GM19397 (cell line): ENCODE data around the gene RFC2.
"Not testable (repeated sequence)": the region's sequence is repeated elsewhere in the genome, so short reads cannot be mapped to it uniquely, and the experiment has no call there.

Source experiments
- ATAC-seq: cut with Tn5 transposase; IDR thresholded peaks from one replicate; pipeline ENCODE4 v1.9.1; 2021; ENCODE audit warnings: mild to moderate bottlenecking, moderate library complexity; ENCODE audit not compliant: unreplicated experiment

The RFC2 gene

GRCh38 chr7:74220229-74220628 lies 34.0 kb downstream of the RFC2 start:
- no peak for ATAC-seq

GRCh38 chr7:74219416-74219815 lies 34.8 kb downstream of the RFC2 start:
- no peak for ATAC-seq

GRCh38 chr7:74218343-74218698 lies 35.9 kb downstream of the RFC2 start:
- no peak for ATAC-seq

GRCh38 chr7:74217455-74218342 lies 36.5 kb downstream of the RFC2 start:
- peak; percentile 54 for ATAC-seq

- no peak for ATAC-seq
Observed at GRCh38 chr7:74216361-74216761, 37.8 kb downstream of the RFC2 start.

DNA sequence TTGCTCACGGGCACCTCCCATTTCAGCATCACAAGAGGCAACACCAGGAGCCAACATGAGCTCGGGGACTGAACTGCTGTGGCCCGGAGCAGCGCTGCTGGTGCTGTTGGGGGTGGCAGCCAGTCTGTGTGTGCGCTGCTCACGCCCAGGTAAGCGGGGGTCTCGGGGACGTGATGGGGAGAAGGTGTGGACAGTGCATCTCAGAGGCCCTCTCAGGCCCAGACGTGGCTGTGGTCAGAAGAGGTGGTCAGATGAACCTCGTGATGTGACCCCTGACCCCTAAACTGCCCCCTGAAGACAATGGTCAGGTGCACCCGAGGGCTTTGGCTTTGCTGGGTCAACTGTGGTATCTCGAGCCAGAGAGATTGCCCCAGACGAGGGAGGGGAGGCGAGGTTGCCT lies 38.3 kb downstream of the RFC2 start:
- no peak for ATAC-seq

DNA sequence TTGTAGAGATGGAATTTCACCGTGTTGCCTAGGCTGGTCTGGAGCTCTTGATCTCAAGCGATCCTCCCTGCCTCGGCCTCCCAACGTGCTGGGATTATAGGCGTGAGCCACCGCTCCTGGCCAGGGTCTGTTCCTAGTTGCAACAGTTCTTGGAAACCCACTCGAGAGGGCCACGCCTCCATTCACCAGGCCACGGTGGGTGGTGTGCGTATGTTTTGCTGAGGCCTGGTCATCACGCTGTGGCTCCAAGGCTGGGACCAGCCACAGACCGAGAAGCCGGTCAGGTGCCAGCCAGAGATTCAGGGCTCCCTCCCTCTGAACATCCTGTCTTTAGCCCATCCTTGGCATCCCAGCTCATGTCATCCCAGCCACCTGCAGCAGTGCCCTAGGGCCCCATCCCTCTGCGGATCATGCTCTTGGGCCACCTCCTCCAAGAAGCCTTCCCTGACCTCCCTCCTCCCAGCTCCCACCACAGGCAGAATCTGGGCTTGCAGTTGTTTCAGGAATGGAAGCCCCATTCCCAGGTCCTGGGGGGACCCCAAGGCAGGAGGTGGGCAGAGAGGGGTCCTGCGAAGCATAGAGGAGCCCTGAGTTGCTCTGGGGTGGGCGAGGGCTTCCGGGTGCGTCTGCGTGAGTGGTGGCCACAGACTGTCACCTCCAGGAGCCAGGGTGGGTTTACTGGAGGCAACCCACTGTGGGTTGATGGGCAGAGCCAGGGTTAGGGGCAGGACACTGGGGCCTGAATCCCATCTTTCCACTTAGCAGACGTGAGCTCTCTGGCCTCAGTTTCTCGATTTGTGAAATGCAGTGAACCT lies 39.2 kb downstream of the RFC2 start:
- no peak for ATAC-seq

GRCh38 chr7:74212661-74213060 lies 41.5 kb downstream of the RFC2 start:
- no peak for ATAC-seq

GRCh38 chr7:74208241-74208640 lies 46.0 kb downstream of the RFC2 start:
- not testable (repeated sequence) for ATAC-seq

GRCh38 chr7:74207586-74207985 lies 46.6 kb downstream of the RFC2 start:
- no peak for ATAC-seq

DNA sequence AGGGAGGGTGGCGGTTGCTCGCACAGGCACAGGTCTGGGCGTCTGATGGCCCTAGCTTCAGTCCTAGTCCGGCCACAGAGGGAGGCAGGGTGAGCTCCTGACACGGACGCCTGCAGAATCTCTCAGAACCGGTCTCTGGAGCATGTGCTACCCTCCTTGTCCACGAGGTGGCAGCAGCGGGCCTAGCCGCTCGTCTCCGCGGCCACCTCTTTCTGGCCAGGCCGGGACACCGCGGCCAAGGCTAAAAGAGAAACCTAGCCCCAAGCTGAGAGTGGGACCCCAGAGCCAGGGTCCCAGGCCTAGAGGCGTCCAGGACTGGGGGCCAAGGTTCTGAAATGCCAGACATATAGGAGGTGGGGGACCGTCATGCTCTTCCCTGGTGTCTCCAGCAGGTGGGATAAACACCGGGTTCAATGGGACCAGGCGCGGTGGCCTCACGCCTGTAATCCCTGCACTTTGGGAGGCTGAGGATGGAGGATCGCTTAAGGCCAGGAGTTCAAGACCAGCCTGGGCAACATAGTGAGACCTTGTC lies 47.5 kb downstream of the RFC2 start:
- no peak for ATAC-seq

- ATAC-seq = not testable (repeated sequence)
Observed at GRCh38 chr7:74206052-74206451, 48.1 kb downstream of the RFC2 start.

GRCh38 chr7:74203956-74204618 lies 50.1 kb downstream of the RFC2 start:
- no peak for ATAC-seq

DNA sequence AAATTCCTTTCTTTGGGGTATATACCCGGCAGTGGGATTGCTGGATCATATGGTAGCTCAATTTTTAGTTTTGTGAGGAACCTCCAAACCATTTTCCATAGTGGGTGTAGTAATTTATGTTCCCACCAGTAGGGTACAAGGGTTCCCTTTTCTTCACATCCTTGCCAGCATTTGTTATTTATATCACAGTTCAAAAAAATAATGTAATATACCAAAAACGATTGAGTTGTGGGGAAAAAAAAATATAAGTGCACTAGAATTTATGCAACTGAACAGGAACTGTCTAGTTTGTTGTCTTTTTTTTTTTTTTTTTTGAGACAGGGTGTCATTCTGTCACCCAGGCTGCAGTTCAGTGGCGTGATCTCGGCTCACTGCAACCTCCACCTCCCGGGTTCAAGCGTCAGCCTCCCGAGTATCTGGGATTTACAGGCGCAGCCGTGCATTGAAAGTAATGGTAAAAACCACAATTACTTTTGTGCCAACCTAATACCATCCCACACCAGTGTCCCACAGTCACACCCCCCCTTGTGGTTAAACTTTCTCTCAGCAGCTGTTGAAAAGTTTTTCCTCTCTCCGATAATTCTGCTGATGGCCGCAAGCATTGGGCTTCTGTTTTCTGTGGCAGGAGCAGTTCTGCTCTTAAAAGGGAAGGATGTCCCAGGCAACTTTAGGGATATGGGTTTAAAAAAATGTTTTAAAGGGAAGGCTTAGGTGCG lies 51.2 kb downstream of the RFC2 start:
- ATAC-seq = no peak

- ATAC-seq = no peak
Observed at GRCh38 chr7:74199551-74200355, 54.4 kb downstream of the RFC2 start.

DNA sequence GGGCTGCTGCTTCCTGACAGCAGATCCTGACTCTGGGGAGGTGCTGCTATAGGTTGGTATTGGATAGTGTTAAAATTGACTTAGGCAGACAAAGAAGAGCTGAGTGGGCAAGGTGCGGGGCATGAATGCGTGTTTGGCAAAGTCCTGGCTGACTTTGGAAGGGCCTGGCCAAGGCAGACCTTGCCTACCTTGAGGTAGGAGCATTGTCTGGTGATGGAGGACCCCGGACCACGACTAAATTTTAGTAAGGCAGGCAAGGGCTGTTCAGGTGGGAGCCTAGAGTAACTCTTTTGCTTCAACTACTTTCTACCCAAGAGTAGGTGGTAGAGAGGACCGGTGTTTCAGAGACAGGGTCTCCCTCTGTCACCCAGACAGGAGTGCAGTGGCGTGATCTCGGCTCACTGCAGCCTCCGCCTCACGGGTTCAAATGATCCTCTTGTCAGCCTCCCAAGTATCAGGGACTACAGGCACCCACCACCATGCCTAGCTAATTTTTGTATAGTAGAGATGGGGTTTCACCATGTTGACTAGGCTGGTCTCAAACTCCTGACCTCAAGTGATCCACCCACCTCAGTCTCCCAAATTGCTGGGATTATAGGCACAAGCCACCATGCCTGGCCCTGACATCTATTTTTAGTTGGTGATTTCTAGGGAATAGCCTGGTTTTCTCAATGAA lies 56.6 kb downstream of the RFC2 start:
- ATAC-seq = no peak

DNA sequence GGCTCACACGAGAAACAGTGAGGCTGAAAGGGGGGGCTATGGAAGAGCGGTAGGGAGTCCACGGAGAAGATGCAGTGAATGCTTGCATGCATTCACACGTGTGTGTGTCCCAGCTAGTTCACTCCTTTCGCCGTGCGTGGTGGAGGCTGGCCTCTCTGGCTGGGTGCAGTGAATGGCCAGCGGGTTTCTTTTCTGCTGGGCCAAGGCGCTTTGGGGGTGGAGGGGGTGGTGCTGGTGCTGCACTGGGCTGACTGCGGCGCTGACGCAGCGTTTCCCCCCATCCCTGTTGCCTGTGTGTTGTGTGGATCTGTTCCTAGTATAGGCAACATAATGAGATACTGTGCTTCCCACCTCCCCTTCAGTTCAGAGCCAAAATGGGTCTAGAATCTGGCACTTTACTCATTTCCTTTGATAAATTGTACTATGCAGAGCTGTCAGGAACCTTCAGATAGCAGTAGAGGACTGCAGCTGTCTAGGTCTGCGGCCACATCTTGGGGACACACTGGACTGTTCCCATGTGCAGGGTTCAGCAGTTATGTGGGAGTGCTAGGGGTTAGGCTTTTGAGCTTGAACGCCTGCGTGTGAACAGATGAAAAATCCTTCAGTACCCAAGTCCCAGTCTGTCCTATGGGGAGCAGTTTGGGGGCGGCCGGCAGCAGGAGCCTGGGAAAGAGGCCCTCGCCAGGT lies 58.1 kb downstream of the RFC2 start:
- ATAC-seq = not testable (repeated sequence)

GRCh38 chr7:74195139-74195860 lies 58.9 kb downstream of the RFC2 start:
- ATAC-seq = not testable (repeated sequence)
